ENCODE results near the gene ABCB8. TPM values are rescaled to one million over a fixed set of nuclear protein-coding genes. Genes with fewer than 3 reads are reported as not detected.

ABCB8 gene
- total RNA-seq, 4 donors from 2014 or later: 21.0 to 49.0 (median 31.6) TPM

DNA sequence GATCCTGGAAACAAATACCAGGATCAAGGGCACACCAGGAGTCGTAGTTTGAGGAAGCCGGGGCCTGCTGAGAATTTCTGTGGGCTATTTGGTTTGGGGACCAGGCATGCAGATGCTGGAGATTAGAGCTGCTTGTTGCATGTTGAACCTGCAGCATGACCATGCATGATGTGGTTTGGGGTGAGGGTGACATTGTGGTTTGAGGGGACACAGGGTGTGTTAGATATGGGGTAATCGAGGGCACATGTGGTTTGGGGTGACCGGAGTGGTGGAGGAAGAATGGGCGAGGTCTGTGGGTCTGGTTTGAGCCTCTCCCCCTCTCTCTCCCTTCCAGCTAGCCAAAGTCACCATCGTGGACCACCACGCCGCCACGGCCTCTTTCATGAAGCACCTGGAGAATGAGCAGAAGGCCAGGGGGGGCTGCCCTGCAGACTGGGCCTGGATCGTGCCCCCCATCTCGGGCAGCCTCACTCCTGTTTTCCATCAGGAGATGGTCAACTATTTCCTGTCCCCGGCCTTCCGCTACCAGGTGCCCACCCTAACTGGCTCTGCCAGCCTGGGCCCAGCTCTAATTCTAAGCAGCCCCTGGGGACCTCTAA lies 27.3 kb upstream of the ABCB8 start:
- Histone ChIP-seq H3K27me3 (peaks cover 0 to 49% of the 10 kb centered on the region in 2 donors), H3K4me3 (no peak overlapping the region), H3K27ac (no peak overlapping the region), H3K36me3 (no peaks in the 10 kb centered on the region), H3K9me3 (no peaks in the 10 kb centered on the region), H3K4me1 (peaks cover 0 to 9% (median 0%) of the 10 kb centered on the region in 4 donors)
- 84 to 91% methylated on average over 13 of the region's 13 CpGs for WGBS, 2 donors
- no peak for DNase-seq (ENCODE audit: low spot score in 2 of 2)
- TF ChIP-seq, protein P1, sequence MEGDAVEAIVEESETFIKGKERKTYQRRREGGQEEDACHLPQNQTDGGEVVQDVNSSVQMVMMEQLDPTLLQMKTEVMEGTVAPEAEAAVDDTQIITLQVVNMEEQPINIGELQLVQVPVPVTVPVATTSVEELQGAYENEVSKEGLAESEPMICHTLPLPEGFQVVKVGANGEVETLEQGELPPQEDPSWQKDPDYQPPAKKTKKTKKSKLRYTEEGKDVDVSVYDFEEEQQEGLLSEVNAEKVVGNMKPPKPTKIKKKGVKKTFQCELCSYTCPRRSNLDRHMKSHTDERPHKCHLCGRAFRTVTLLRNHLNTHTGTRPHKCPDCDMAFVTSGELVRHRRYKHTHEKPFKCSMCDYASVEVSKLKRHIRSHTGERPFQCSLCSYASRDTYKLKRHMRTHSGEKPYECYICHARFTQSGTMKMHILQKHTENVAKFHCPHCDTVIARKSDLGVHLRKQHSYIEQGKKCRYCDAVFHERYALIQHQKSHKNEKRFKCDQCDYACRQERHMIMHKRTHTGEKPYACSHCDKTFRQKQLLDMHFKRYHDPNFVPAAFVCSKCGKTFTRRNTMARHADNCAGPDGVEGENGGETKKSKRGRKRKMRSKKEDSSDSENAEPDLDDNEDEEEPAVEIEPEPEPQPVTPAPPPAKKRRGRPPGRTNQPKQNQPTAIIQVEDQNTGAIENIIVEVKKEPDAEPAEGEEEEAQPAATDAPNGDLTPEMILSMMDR (IDR thresholded peaks at IDR 0.05): no peak
- TF ChIP-seq EP300 (IDR thresholded peaks at IDR 0.05) (no peak), POLR2A (IDR thresholded peaks at IDR 0.05) (no peak)

DNA sequence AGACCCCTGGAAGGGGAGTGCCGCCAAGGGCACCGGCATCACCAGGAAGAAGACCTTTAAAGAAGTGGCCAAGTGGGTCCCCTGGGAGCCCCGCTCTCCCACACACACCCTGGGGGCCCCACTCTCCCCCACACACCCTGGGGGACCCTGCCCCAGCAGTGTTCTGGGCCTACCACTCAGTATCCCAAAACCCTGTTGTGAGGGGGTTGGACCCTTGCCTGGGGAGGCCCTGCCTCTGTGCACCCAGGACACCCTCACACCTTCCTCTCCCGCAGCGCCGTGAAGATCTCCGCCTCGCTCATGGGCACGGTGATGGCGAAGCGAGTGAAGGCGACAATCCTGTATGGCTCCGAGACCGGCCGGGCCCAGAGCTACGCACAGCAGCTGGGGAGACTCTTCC lies 26.7 kb upstream of the ABCB8 start:
- Histone ChIP-seq H3K36me3 (no peaks in the 10 kb centered on the region), H3K4me1 (peaks cover 0 to 5% (median 0%) of the 10 kb centered on the region in 4 donors), H3K27ac (no peak overlapping the region), H3K4me3 (no peak overlapping the region), H3K27me3 (peaks cover 0 to 44% of the 10 kb centered on the region in 2 donors), H3K9me3 (no peaks in the 10 kb centered on the region)
- WGBS, 2 donors: 96 to 97% methylated on average over 15 to 16 of the region's 16 CpGs
- no peak for TF ChIP-seq POLR2A (IDR thresholded peaks at IDR 0.05)
- TF ChIP-seq, protein P1 (IDR thresholded peaks at IDR 0.05): no peak
- no peak for TF ChIP-seq EP300 (IDR thresholded peaks at IDR 0.05)
- no peak for DNase-seq (ENCODE audit: low spot score in 2 of 2)

DNA sequence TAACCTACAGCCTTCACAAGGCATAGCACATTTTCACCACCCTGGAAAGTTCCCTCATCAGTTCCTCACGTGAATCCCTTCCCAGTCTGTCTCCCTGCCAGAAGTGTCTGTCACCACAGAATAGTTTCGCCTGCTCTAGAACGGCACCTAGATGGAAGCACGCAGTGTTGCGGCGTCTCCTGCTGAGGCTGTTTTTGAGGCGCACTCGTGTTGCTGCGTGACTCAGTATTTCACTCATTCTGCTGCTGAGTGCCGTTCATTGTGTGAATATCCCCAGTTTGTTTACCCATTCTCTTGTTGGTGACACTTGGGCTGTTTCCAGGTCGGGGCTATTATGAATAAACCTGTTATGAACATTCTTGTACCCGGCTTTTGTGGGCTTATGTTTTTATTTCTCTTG lies 24.7 kb upstream of the ABCB8 start:
- TF ChIP-seq POLR2A (IDR thresholded peaks at IDR 0.05) (no peak), EP300 (IDR thresholded peaks at IDR 0.05) (no peak)
- TF ChIP-seq, protein P1 (IDR thresholded peaks at IDR 0.05): no peak
- no peaks in the 10 kb centered on the region for H3K36me3 ChIP-seq
- H3K4me3 ChIP-seq: no peak overlapping the region
- peaks cover 0 to 38% of the 10 kb centered on the region in 2 donors for H3K27me3 ChIP-seq
- no peaks in the 10 kb centered on the region for H3K9me3 ChIP-seq
- DNase-seq (ENCODE audit: low spot score in 2 of 2): no peak
- H3K27ac ChIP-seq: no peak overlapping the region
- peaks cover 0 to 13% (median 1%) of the 10 kb centered on the region in 4 donors for H3K4me1 ChIP-seq
- WGBS, 2 donors: 55 to 72% methylated on average over 12 of the region's 12 CpGs

DNA sequence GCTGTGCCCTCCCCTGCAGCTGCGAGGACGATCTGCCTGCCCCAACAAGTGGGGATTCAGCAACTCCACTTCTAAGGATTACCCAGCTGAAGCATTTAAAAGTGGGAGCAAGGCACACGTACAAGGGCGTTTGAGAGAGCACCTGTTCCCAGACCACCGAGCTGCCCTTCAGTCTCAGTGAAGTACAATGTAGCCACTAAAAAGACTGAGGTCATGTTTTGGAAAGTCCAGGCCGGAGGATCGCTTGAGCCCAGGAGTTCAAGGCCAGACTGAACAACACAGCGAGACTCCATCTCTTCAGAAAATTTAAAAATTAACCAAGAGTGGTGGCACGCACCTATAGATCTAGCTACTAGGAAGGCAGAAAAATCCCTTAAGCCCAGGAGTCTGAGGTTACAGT lies 22.7 kb upstream of the ABCB8 start:
- H3K4me1 ChIP-seq: peaks cover 0 to 26% (median 1%) of the 10 kb centered on the region in 4 donors
- no peak overlapping the region for H3K27ac ChIP-seq
- WGBS, 2 donors: 73 to 80% methylated on average over 9 of the region's 9 CpGs
- TF ChIP-seq EP300 (IDR thresholded peaks at IDR 0.05): no peak
- TF ChIP-seq, protein P1 (IDR thresholded peaks at IDR 0.05): no peak
- TF ChIP-seq POLR2A (IDR thresholded peaks at IDR 0.05): no peak
- no peaks in the 10 kb centered on the region for H3K36me3 ChIP-seq
- H3K4me3 ChIP-seq: no peak overlapping the region
- peaks cover 0 to 49% of the 10 kb centered on the region in 2 donors for H3K27me3 ChIP-seq
- H3K9me3 ChIP-seq: no peaks in the 10 kb centered on the region
- DNase-seq (ENCODE audit: low spot score in 2 of 2): no peak

DNA sequence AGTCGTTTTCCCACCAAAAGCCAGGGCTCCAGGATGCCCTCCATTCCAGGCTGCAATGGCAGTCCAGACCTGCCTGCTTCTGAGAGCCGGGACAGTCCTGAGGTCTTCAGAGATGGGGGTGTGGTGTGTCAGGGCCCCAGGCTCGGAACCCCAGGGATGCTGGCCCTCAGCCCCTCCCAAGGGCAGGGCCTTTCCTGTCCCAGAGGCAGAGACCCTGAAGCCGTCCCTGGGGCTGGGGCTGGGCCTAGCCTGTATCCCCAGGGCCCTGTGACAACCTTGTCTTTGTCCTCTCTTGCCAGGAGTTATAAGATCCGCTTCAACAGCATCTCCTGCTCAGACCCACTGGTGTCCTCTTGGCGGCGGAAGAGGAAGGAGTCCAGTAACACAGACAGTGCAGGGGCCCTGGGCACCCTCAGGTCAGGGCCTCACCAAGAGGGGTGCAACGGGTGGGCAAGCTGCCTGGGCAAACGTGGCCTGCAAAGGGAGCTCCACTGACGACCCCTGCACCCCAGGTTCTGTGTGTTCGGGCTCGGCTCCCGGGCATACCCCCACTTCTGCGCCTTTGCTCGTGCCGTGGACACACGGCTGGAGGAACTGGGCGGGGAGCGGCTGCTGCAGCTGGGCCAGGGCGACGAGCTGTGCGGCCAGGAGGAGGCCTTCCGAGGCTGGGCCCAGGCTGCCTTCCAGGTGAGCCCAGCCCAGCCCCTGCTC lies 21.5 kb upstream of the ABCB8 start:
- Histone ChIP-seq H3K9me3 (no peaks in the 10 kb centered on the region), H3K4me3 (no peak overlapping the region), H3K27me3 (peaks cover 0 to 49% of the 10 kb centered on the region in 2 donors), H3K27ac (no peak overlapping the region), H3K4me1 (peaks cover 0 to 27% (median 1%) of the 10 kb centered on the region in 4 donors), H3K36me3 (no peaks in the 10 kb centered on the region)
- DNase-seq (ENCODE audit: low spot score in 2 of 2): no peak
- TF ChIP-seq, protein P1 (IDR thresholded peaks at IDR 0.05): no peak
- no peak for TF ChIP-seq EP300 (IDR thresholded peaks at IDR 0.05)
- 82 to 83% methylated on average over 16 to 23 of the region's 23 CpGs for WGBS, 2 donors

Measured in tibial nerve (tissue), 4 donors.